Measurements from ENCODE around the gene TRIM13. TPM values are rescaled to one million over a fixed set of nuclear protein-coding genes. Genes with fewer than 3 reads are reported as not detected.
"Not testable (repeated sequence)": the region's sequence is repeated elsewhere in the genome, so short reads cannot be mapped to it uniquely, and the experiment has no call there.

Gene TRIM13
- total RNA-seq, 1 donor = 21.7 TPM

- Histone ChIP-seq H3K27ac (ENCODE audit: low read depth, low read length) (no peak overlapping the region), H4K20me1 (ENCODE audit: insufficient read depth, low read length) (no peaks in the 10 kb centered on the region), H3K4me3 (ENCODE audit: insufficient read depth, low read length) (no peak overlapping the region), H3K9me3 (ENCODE audit: low read depth, low read length) (no peaks in the 10 kb centered on the region), H2AFZ (ENCODE audit: low read length) (no peak overlapping the region), H3K4me1 (ENCODE audit: insufficient read depth, low read length) (peaks cover 5% of the 10 kb centered on the region), H3K36me3 (ENCODE audit: insufficient read depth, low read length) (peaks cover 8% of the 10 kb centered on the region), H3K4me2 (ENCODE audit: insufficient read depth, low read length) (no peak overlapping the region), H3K79me2 (ENCODE audit: insufficient read depth, low read length) (no peaks in the 10 kb centered on the region), H3K27me3 (ENCODE audit: insufficient read depth, low read length) (no peaks in the 10 kb centered on the region)
- no peak for TF ChIP-seq CTCF (IDR thresholded peaks at IDR 0.05; ENCODE audit: extremely low read depth, low read depth, low read length)
- peak; percentile 71 for DNase-seq (ENCODE audit: insufficient read length, low spot score, missing footprints)
Measured at GRCh38 chr13:49980266-49980665, 16.6 kb upstream of the TRIM13 start.

GRCh38 chr13:49985129-49985528 lies 11.7 kb upstream of the TRIM13 start:
- Histone ChIP-seq H3K36me3 (ENCODE audit: insufficient read depth, low read length) (peaks cover 26% of the 10 kb centered on the region), H3K4me3 (ENCODE audit: insufficient read depth, low read length) (no peak overlapping the region), H4K20me1 (ENCODE audit: insufficient read depth, low read length) (no peaks in the 10 kb centered on the region), H3K27ac (ENCODE audit: low read depth, low read length) (no peak overlapping the region), H3K27me3 (ENCODE audit: insufficient read depth, low read length) (no peaks in the 10 kb centered on the region), H3K4me1 (ENCODE audit: insufficient read depth, low read length) (no peaks in the 10 kb centered on the region), H3K79me2 (ENCODE audit: insufficient read depth, low read length) (no peaks in the 10 kb centered on the region), H3K9me3 (ENCODE audit: low read depth, low read length) (no peaks in the 10 kb centered on the region), H2AFZ (ENCODE audit: low read length) (no peak overlapping the region), H3K4me2 (ENCODE audit: insufficient read depth, low read length) (no peak overlapping the region)
- DNase-seq (ENCODE audit: insufficient read length, low spot score, missing footprints) = no peak
- no peak for TF ChIP-seq CTCF (IDR thresholded peaks at IDR 0.05; ENCODE audit: extremely low read depth, low read depth, low read length)

GRCh38 chr13:49986471-49986870 lies 10.4 kb upstream of the TRIM13 start:
- peaks cover 32% of the 10 kb centered on the region for H3K36me3 ChIP-seq (ENCODE audit: insufficient read depth, low read length)
- H2AFZ ChIP-seq (ENCODE audit: low read length) = no peak overlapping the region
- H3K27ac ChIP-seq (ENCODE audit: low read depth, low read length) = no peak overlapping the region
- TF ChIP-seq CTCF (IDR thresholded peaks at IDR 0.05; ENCODE audit: extremely low read depth, low read depth, low read length) = no peak
- no peak for DNase-seq (ENCODE audit: insufficient read length, low spot score, missing footprints)
- no peaks in the 10 kb centered on the region for H3K79me2 ChIP-seq (ENCODE audit: insufficient read depth, low read length)
- no peak overlapping the region for H3K4me3 ChIP-seq (ENCODE audit: insufficient read depth, low read length)
- no peaks in the 10 kb centered on the region for H3K4me1 ChIP-seq (ENCODE audit: insufficient read depth, low read length)
- H4K20me1 ChIP-seq (ENCODE audit: insufficient read depth, low read length) = no peaks in the 10 kb centered on the region
- H3K4me2 ChIP-seq (ENCODE audit: insufficient read depth, low read length) = no peak overlapping the region
- H3K27me3 ChIP-seq (ENCODE audit: insufficient read depth, low read length) = no peaks in the 10 kb centered on the region
- no peaks in the 10 kb centered on the region for H3K9me3 ChIP-seq (ENCODE audit: low read depth, low read length)

- not testable (repeated sequence) for H3K79me2 ChIP-seq (ENCODE audit: insufficient read depth, low read length); H3K4me1 ChIP-seq (ENCODE audit: insufficient read depth, low read length); H3K27ac ChIP-seq (ENCODE audit: low read depth, low read length); H3K4me3 ChIP-seq (ENCODE audit: insufficient read depth, low read length); H4K20me1 ChIP-seq (ENCODE audit: insufficient read depth, low read length); DNase-seq (ENCODE audit: insufficient read length, low spot score, missing footprints); H3K27me3 ChIP-seq (ENCODE audit: insufficient read depth, low read length); H3K9me3 ChIP-seq (ENCODE audit: low read depth, low read length); H3K4me2 ChIP-seq (ENCODE audit: insufficient read depth, low read length); H2AFZ ChIP-seq (ENCODE audit: low read length)
- H3K36me3 ChIP-seq (ENCODE audit: insufficient read depth, low read length) = peaks cover 28% of the 10 kb centered on the region
Measured at GRCh38 chr13:49990612-49991011, 6.2 kb upstream of the TRIM13 start.
